ENCODE results near the gene CENPC. TPM values are rescaled to one million over a fixed set of nuclear protein-coding genes. Genes with fewer than 3 reads are reported as not detected.

Gene CENPC
- total RNA-seq, 1 experiment from 2014 or later, result 12.9 TPM

DNA sequence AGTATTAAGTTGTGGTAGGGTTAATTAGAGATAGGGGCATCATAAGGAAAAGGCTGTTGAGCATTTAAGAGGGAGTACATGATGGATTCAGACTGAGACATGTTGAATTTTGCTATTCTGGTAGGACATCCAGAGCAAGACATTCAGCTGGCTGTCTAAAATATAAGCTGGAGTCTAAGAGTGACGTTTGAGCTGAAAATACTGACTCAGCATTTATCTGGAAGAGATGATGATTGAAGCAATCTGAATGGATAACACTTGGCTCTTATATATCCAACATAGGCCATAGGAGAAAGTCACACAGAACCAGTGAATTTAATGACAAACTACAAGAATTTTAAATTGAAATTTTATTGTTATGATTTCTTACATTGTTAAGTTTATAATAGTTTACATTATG, 114.3 kb downstream of the CENPC start:
- Mint-ChIP-seq H3K27ac (ENCODE audit: unreplicated experiment) (no peak overlapping the region), H3K27me3 (ENCODE audit: unreplicated experiment) (no peaks in the 10 kb centered on the region)

DNA sequence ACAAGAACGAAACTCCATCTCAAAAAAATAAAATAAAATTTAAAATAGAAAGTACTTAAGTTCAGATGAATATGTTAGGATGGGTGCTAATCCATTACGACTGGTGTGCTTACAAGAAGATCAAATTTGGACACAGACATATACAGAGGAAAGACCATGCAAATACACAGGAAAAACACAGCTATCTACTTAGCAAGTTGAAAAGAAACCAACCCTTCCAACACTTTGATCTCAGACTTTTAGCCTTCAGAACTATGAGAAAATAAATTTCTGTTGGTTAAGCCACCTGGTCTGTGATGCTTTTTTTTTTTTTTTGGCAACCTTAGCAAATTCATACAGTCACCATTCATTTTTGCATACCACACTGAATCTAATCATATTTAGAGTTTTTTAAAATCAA, 116.5 kb downstream of the CENPC start:
- Mint-ChIP-seq H3K9me3 (ENCODE audit: low read depth, unreplicated experiment) (no peaks in the 10 kb centered on the region), H3K36me3 (ENCODE audit: insufficient read depth, unreplicated experiment) (no peaks in the 10 kb centered on the region), H3K4me1 (ENCODE audit: low read depth, unreplicated experiment) (no peaks in the 10 kb centered on the region), H3K4me3 (ENCODE audit: low read depth, unreplicated experiment) (no peak overlapping the region), H3K27me3 (ENCODE audit: unreplicated experiment) (no peaks in the 10 kb centered on the region), H3K27ac (ENCODE audit: unreplicated experiment) (no peak overlapping the region)
- intact Hi-C loops (cut with micrococcal nuclease; ENCODE audit: unreplicated experiment), result no loop called here
- TF ChIP-seq, protein P1, sequence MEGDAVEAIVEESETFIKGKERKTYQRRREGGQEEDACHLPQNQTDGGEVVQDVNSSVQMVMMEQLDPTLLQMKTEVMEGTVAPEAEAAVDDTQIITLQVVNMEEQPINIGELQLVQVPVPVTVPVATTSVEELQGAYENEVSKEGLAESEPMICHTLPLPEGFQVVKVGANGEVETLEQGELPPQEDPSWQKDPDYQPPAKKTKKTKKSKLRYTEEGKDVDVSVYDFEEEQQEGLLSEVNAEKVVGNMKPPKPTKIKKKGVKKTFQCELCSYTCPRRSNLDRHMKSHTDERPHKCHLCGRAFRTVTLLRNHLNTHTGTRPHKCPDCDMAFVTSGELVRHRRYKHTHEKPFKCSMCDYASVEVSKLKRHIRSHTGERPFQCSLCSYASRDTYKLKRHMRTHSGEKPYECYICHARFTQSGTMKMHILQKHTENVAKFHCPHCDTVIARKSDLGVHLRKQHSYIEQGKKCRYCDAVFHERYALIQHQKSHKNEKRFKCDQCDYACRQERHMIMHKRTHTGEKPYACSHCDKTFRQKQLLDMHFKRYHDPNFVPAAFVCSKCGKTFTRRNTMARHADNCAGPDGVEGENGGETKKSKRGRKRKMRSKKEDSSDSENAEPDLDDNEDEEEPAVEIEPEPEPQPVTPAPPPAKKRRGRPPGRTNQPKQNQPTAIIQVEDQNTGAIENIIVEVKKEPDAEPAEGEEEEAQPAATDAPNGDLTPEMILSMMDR (IDR thresholded peaks at IDR 0.05; ENCODE audit: unreplicated experiment), result no peak
- no TSS peak for BruUV-seq (replicated peaks)
- CTCF ChIA-PET, result no interaction called here
- no peak for DNase-seq

More for the DNA sequence above, 114.3 kb downstream of the CENPC start:
- intact Hi-C loops (cut with micrococcal nuclease; ENCODE audit: unreplicated experiment), result no loop called here
- H3K9me3 Mint-ChIP-seq (ENCODE audit: low read depth, unreplicated experiment), result peaks cover 2% of the 10 kb centered on the region
- H3K4me3 Mint-ChIP-seq (ENCODE audit: low read depth, unreplicated experiment), result no peak overlapping the region
- no TSS peak for BruUV-seq (replicated peaks)
- no peaks in the 10 kb centered on the region for H3K4me1 Mint-ChIP-seq (ENCODE audit: low read depth, unreplicated experiment)
- no peak for DNase-seq
- no peaks in the 10 kb centered on the region for H3K36me3 Mint-ChIP-seq (ENCODE audit: insufficient read depth, unreplicated experiment)
- TF ChIP-seq, protein P1 (IDR thresholded peaks at IDR 0.05; ENCODE audit: unreplicated experiment), result no peak
- CTCF ChIA-PET, result interaction anchor here (0.5 kb wide), 1 partner anchor 43 kb away, joined by 4 read pairs; no protein-coding TSS in a partner anchor

Other genes with a start within 250 kb of the CENPC start
- gene STAP1, start 13.2 kb upstream of the CENPC start, total RNA-seq (2022), result not detected in 2 replicates
- 66.1 and 70.7 TPM in 2 replicates for gene UBA6, start 155.7 kb upstream of the CENPC start, total RNA-seq (2022)
- gene GNRHR, start 208.9 kb upstream of the CENPC start, total RNA-seq (2022), result not detected in 2 replicates